Adrenal gland (tissue), 5 donors: ENCODE data around the gene RNF5.

Experiments
- CTCF ChIP-seq, 6 experiments: fragments of 450-650 bp in 4 of 6; fragments of 200-600 bp in 2 of 6; sonication (generic) in 1 of 6; IDR thresholded peaks; 1 replicate in 5 of 6; 2 replicates in 1 of 6; pipeline versions ENCODE4 v1.5.1 to v1.8.0; 2016 to 2021; ENCODE audit warnings: antibody characterized with exemption in 6 of 6, mild to moderate bottlenecking in 2 of 6, moderate library complexity in 1 of 6
- POLR2A ChIP-seq, 2 donors: fragments of 450-650 bp; IDR thresholded peaks; one replicate each; pipeline ENCODE4 v1.6.1; 2017; ENCODE audit warnings: antibody characterized with exemption in 2 of 2, mild to moderate bottlenecking in 2 of 2, moderate library complexity in 1 of 2
- donor health status: DM: no; HTN: no; CAD: no.

- no peak for TF ChIP-seq CTCF (IDR thresholded peaks at IDR 0.05)
- no peak for TF ChIP-seq POLR2A (IDR thresholded peaks at IDR 0.05)
These were observed 48.7 kb upstream of the RNF5 start for GRCh38 chr6:32129297-32130088.
